ENCODE measurements around the gene TXNDC16.

DNA sequence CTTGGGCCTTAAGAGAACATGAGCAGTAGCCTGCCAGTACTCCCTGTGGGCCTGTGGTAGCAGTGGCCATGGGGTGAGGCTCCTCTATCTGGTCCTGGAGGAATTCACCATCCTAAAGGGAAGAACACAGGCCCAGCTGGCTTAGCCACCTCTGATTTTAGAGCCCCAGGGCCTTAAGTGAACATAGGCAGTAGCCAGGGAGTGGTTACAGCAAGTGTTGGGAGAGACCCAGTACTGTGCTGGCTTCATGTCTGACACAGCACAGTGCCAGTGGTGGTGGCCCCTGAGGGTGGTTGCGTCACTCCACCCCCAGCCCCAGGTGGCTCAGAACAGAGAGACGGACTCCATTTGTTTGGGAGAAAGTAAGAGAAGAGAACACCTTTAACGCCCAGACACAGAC is 105.1 kb downstream of the TXNDC16 start:
- TF ChIP-seq, protein P1, sequence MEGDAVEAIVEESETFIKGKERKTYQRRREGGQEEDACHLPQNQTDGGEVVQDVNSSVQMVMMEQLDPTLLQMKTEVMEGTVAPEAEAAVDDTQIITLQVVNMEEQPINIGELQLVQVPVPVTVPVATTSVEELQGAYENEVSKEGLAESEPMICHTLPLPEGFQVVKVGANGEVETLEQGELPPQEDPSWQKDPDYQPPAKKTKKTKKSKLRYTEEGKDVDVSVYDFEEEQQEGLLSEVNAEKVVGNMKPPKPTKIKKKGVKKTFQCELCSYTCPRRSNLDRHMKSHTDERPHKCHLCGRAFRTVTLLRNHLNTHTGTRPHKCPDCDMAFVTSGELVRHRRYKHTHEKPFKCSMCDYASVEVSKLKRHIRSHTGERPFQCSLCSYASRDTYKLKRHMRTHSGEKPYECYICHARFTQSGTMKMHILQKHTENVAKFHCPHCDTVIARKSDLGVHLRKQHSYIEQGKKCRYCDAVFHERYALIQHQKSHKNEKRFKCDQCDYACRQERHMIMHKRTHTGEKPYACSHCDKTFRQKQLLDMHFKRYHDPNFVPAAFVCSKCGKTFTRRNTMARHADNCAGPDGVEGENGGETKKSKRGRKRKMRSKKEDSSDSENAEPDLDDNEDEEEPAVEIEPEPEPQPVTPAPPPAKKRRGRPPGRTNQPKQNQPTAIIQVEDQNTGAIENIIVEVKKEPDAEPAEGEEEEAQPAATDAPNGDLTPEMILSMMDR (IDR thresholded peaks at IDR 0.05) = no peak
- no peak for TF ChIP-seq ZFX (IDR thresholded peaks at IDR 0.05; ENCODE audit: borderline replicate concordance)
